SK-N-MC (cell line): ENCODE measurements around the gene LHX3.

Experiments used
- EZH2 ChIP-seq: fragments of 200-600 bp; sonication (generic); IDR thresholded peaks from one replicate; pipeline ENCODE4 v1.6.1; 2017; ENCODE audit warnings: antibody characterized with exemption
- POLR2AphosphoS5 ChIP-seq: IDR thresholded peaks from 2 replicates; pipeline ENCODE4 v1.6.1; 2012; ENCODE audit warnings: mild to moderate bottlenecking, low read depth, low read length, borderline replicate concordance

DNA sequence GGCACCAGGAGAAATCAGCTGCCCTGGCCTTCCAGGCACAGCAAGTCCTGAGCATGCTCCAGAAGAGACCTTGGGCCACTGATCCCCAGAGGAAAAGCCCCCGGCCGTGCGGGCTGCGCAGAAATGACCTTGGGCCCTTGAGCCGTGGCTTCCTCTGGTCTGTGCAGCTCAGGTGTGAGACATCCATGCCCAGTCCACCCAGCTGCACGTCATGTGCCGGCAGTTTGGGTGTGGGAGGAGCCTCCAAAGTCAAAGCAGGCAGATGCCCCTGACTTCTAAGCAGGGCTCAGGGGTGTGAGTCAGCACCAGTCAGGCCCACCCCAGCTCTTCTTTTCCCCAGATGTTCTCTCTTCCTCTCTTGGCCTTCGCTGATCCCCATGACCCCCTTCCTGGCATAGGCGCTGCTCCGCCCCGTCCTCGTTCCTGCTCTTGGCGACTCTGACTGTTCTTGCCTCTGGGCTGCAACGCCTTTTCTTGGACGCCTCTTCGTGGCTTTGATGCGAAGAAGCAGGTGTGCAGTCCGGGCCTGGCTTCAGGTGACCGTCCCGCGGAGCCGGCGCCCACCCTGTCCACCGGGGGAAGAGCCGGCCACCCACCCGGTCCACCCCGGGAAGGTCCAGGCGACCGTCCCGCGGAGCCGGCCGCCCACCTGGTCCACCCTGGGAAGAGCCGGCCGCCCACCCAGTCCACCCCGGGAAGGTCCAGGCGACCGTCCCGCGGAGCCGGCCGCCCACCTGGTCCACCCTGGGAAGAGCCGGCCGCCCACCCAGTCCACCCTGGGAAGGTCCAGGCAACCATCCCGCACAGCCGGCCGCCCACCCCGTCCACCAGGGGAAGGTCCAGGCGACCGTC is 46.6 kb upstream of the LHX3 start:
- TF ChIP-seq EZH2 (no peak), POLR2AphosphoS5 (no peak)
